HG02623 (cell line): Measurements from ENCODE around the gene ZDHHC7.
A peak's percentile ranks its signal among the peaks of the same experiment; 100 is the strongest.

Experiments used
- ATAC-seq: cut with Tn5 transposase; IDR thresholded peaks from one replicate; pipeline ENCODE4 v1.9.1; 2021; ENCODE audit warnings: moderate library complexity; ENCODE audit not compliant: unreplicated experiment

Gene ZDHHC7

DNA sequence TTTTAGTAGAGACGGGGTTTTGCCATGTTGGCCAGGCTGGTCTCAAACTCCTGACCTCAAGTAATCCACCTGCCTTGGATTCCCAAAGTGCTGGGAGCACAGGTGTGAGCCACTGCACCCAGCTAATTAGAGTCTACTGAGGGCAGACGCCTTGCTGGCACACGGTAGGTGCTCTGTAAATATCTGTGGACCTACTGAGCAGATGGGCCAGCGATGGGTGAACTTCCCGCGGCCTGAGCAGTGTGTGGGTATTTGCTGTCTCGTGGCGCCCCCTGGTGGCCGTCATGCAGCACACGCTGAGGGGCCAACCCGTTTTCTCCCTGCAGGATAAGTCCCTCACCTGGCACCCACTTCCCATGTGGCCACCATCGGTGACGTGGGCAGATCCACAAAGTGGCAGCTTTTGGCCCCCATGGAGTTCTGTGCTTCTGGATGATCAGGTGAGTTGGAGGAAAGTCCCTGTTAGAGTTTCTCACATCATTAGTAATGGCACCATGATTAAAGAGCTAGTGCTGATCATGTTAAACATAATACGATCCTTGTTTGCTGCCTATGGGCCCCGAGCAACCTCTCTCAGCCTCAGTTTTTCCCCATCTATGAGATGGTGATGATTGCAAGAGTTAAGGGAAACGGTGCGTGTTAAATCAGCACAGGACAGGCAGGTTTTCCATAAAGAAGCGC, 40.7 kb downstream of the ZDHHC7 start:
- ATAC-seq = peak; percentile 43

DNA sequence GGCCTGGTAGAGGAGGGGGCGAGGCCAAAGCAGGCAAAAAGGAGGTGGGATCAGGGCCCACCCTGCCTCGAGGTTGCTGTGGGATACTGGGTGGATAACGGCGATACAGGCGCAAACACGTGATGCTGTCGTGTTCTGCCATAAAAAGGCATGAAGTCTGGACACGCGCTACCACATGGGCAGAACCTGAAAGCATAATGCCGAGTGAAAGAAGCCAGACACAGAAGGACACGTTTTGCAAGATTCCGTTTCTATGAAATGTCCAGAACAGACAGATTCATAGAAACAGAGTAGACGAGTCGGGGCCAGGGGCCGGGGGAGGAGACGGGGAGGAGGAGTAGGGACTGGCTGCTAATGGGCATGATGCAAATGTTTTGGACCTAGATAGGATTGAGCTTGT, 43.5 kb downstream of the ZDHHC7 start:
- no peak for ATAC-seq

DNA sequence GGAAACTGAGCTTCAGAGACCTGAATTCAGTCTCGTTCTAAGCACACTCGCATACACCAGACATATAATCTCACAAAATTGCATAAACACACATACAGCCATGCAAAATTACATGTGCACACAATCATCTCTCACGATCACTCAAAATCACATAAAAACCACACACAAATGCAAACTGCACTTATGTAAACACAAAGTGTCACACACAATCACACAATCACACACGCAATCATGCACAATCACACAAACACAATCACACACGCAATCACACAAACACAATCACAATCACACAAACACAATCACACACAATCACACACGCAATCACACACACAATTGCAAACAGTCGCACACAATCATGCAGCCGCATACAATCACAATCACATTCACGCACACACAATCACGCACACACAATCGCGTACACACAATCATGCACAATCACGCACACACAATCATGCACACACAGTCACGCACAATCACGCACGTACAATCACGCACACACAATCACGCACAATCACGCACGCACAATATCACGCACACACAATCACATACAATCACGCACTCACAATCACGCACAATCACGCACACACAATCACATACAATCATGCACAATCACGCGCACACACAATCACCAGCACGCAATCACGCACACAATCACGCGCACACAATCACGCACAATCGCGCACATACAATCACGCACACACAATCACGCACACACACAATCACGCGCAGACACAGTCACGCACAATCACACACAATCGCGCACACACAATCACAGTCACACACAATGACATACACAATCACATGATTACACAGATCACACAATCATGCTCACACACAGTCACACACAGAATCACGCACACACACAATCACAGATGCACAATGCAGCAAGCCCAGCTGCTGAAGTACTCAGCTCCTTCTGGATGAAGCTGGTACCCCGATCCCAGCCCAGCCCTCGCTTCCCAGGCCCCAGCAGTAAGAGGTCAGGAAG, 45.6 kb downstream of the ZDHHC7 start:
- ATAC-seq = no peak

DNA sequence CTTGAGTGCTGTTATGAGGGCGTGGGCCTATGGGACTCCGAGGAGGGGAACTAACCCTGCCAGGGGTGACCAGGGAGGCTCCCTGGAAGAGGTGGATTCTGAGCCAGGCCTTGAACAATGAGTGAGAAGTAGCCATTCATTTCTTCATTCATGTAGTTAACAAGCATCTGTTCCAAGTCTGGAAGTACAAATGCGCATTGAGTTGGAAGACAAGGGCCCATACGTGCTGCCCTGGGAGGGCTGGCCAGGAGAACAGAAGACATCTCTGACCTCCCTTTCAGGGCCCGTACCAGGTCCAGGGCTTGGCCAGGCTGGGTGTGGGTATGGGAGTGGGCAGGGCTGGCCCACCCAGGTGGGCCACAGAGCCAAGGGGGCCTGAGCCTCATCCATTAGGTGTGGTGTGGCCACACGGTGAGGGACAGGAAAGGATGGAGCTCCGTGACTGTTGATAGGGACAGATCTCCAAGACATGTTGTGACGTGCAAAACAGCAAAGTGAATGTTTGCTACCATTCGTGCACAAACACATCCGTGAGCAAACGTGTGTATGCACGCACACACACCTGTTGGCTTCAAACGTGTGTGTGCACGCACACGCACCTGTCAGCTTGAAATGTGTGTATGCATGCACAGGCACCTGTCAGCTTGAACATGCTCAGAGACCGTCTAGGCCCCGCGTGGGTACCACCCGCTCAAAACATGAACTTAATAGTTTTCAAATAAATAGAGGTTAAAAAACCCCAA, 46.8 kb downstream of the ZDHHC7 start:
- ATAC-seq = no peak

DNA sequence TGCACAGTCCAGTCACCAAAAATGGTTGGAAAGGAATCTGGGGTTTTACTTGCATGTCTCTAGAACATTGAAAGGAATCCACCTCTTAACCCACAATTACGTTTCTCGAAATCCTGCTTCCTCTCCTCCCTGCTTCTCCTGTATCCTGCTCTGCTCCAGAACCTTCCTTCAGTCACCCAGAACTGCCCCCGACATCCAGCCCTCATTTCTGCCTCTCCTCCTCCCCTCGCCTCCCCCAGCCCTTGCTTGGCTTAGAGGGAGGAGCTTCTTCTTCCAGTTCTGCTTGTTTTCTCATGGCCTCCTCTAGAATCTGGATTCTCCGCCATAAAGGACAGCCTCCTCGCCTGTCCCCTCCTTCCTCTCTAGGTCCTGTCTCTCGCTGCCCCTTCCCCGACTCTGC, 48.3 kb downstream of the ZDHHC7 start:
- no peak for ATAC-seq

DNA sequence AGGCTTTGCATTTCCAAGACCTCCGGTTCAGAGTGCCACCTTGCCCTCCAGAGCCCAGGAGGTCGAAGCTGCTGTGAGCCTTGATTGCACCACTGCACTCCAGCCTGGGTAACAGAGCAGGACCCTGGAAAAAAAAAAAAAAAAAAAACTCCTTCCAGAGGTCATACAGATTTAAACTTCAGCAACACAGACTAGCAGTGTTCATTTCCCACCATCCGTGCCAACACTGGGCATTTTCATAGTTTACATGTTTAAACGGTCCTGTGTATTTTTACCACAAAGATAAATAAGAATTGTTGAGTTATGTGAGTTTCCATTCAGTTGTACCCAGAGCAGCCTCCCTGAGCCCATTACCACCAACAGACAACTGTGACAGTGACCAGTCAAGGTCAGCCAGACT, 50.4 kb downstream of the ZDHHC7 start:
- ATAC-seq = no peak

DNA sequence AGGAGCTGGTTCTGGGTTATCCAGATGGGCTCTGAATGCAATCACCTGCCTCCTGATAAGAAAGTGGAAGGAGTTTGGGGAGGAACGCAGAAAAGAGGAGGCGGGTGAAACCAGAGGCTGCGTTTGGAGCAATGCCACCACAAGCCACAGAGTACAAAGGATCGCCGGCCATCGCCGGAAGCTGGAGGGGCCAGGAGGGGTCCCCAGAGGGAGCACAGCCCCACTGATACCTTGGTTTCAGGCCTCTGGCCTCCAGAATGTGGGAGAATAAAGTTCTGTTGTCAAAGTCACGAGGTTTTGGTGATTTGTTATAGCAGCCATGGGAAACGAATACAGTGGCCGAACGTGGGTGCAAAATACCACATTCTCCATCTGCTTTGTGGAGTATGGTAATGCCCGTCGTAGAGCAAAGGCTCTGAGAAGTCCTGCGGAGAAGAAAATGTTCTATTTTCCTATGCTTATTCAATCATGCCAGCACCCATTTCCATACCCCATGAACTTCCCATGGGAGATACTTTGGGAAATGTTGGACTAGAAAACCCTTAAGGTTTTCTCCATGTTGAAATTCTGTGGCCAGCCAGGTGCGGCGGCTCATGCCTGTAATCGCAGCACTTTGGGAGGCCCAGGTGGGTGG, 51.4 kb downstream of the ZDHHC7 start:
- ATAC-seq = no peak

DNA sequence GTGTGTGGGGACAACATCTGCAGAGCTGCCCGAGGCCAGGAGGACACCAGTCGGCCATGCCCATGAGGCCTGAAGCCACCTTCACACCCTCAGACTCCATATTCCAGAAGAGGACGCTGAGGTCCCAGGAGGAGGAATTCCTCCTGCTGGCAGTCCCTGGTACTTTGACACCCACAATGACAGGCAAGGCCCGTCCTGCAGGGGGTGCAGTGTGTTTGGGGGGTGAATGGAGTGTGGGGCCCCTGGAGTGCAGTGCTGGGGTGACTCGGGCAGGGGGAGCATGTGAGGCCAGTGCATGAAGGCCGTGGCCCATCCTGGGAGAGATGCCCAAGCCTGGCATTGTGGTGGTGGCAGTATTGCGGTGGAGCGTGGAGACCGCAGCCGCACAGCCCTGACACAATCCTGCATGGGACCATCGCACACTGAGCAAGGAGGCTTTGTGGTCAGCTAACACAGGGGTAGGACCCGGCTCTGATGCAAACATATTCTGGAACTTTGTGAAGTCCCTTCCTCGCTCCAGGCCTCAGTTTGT, 52.2 kb downstream of the ZDHHC7 start:
- ATAC-seq = no peak

DNA sequence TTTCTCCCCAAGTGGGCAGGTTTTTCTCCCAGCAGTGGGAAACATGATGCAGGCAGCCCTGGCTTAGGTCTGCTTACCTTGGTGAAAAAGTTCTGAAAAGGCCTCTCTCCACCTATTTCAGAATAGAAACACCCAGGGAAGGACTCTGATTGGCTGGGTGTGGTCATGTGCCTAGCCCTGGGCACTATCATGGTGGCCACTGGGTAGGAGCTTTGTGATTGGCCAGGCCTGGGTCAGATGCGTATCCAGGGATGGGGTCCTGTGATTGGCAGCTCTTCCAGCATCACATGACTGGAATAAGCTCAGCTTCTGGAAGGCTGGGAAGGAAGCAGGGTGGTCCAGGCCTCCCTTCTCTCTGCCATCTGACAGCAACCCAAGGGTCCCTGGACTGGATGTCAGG, 53.5 kb downstream of the ZDHHC7 start:
- ATAC-seq = no peak

DNA sequence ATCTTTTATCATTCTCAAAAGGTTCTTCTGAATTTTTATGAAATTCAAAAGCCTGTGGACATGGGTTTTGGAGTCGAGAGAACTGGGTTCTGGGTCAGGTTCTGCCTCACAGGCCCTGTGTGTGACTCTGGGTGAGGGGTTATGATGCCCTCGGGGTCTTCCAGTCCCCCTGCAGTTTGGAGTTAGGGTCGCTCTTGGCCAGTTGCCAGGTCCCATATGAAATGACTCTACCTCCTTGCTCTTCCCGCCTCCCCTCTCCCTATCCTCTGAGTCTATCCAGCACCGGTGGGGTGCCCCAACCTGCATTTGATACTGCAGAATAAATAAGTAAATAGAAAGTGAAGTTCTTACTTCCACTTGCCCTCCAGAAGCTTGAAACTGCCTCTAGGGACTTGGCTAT, 54.1 kb downstream of the ZDHHC7 start:
- ATAC-seq = no peak

DNA sequence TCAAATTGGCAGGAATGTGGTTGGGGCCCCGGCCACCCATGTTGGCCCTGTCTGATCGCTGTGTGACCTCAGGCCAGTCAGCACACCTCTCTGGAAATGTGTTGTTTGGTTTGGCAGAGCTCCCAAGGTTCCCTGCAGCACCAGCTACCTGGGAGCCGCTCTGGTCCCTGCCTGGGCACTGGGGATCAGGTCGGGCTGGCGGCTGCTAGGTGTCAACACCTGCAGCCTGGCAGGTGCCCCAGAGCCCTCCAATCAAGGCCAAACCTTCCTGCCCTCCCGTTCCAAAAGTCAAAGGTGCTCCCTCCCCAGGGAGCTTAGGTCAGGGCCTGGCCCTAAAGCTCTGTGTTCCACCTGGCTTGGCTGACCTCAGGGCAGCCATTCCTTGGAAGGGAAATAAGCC, 55.9 kb downstream of the ZDHHC7 start:
- ATAC-seq = no peak

DNA sequence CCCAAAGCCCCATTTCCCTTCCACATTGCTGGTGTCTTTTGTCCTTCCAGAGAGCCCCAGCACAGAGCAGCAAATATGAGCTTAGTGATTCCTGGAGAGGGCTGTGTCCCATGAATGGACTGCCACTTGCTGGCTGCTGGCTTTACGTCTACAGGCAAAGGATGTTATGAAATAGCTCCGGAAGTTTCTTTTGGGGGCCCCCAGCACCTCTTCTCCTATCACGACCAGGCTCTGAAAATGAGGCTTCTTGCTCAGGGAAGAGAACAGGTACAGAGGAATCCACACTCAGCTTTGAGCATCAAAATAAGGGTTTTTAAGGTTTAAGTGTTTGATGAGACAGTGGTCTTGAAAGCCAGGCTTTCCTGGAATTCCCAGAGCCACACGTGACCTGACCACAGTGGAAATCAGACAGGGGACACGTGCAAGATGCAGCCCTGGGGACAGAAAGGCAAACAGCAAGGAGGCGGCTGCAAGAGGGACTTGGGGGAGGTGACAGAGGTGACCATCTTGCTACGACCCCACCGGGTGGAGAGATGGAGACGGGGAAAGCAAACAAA, 58.1 kb downstream of the ZDHHC7 start:
- ATAC-seq = no peak

DNA sequence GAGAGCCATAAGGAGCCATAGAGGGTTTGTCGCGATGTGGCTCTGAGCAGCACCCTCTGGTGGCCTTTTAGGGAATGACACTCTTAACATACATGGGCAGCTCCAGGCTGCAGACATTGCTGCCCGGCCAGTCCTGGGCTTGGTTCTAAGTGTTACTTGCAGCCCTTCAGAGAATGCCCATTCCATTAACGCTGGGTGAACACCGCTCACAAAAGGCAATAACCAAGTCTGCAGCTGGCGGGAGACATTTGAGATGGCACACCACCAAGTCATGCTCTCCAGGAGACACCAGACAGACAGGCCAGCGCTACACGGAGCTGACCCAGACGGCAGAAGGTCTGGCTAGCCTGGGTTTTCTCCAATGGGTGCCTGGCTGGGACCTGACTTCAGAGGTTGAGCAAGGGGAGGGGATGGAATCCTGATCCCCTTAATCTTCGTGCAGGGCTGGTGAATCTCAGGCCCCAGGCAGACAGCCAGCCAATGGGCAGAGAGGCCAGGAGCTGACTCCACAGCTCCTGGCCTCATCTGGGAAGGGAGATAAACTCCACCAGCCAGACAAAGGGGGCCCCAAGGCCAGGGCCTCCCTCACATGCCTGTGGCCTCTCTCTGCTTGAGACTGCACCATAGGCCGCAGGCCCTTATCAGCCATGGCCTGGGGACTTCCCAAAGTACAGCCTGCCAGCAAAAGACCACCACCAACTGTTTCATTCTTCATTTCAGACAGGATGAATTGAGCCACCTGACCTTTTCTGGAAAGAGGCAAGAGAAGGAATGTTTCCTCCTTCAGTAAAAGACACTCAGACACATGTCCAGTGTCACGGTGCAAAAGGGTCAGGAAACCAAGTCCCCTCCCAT, 58.8 kb downstream of the ZDHHC7 start:
- ATAC-seq = peak; percentile 57

DNA sequence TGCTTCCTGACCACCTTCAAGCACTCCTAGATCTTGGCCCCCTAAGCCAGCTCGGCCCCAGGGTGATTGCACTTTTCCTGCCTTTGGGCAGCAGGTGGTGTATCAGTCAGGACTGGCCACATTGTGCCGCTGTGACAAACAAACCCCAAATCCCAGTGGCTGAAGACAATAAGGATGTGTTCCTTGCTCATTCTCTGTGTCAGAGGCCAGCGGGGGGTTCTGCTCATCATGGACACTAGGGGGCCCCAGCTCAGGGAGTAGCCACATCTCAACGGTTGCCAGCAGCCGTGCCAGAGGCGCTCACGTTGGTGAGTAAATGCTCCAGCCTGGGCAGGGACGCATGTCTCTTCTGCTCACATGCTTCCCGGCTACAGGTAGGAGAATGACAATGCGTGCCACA, 60.4 kb downstream of the ZDHHC7 start:
- ATAC-seq = no peak

DNA sequence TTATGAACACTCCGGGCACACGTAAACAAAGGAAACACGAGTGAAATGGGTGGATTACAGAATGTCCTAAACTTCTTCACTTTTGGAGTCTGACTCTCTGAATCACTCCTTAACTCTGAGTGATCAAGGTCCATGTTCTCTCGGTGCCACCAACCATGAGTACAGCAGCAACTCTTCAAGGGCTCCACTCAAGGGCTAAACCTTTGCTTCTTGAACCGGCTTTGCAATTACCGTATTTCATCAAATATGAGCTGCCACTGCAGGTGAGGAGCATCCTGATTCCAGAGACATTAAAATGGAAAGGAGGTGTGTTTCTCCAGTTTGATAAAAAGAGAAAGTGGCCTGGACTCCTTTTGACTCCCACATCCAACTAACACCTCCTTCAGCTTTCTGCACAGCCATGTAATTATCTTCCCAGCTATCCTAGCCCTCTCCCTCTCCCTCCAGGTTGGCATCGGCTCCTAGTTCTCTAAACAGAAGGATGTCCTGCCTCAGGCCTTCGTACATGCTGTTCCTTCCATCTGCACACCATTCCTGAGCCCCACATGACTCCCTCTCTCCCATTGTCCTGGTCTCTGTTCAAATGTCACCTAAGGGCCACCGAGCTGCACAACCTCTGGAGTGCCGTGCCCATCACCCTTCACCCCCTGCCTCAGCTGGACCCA, 61.4 kb downstream of the ZDHHC7 start:
- no peak for ATAC-seq

DNA sequence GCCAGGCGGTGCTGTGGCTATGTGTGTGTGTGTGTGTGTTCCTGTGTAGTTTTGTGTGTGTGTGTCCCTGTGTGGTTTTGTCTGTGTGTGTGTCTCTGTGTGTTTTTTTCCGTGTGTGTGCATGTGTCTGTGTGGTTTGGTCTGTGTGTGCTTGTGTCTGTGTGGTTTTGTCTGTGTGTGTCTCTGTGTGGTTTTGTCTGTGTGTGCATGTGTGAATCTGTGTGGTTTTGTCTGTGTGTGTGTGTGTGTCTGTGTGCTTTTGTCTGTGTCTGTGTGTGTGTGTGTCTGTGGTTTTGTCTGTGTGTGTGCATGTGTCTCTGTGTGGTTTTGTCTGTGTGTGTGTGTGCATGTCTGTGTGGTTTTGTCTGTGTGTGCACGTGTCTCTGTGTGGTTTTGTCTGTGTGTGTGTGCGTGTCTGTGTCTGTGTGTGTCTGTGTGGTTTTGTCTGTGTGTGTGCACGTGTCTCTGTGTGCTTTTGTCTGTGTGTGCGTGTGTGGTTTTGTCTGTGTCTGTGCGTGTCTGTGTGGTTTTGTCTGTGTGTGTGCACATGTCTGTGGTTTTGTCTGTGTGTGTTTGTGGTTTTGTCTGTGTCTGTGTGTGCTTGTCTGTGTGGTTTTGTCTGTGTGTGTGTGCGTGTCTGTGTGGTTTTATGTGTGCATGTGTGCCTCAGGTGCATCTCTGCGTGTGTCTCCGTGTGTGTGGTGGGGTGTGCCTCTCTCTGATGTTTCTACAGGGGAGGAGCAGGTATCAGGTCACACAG, 62.3 kb downstream of the ZDHHC7 start:
- ATAC-seq = no peak

DNA sequence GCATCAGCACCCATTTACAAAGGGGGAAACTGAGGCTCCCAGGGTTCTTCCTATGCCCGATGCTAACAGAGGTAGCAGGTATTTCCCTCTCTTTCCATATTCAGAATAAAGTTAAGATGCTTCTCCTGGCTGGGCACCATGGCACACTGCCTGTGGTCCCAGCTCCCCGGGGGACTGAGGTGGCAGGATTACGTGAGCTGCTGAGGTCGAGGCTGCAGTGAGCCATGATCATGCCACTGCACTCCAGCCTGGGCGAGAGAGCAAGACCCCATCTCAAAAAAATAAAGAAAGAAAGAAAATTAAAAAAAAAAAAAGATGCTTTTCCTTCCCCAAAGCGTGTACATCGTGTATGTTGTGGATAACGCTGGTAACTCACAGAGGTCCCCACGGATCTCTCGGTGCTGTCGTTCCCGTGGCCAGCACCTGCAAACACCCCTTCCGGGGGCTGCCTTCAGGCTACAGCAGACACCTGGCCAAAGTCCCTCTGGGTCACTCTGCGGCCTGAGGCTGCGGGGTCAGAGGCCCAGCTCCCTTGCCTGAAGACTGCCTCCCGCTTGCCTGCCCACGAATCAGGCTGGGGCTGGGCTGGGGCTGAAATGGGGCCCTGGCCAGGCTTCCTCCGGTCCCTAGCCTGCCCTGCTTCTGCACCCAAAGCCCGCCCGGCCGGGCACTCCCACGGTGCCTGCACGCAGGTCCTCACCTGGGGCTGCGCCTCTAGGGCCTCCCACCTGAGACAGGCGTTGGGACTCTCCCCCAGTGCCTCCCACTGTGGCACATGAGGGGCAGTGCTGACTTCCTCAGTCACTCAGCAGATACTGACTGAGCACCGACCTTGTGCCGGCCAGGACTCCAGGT, 63.1 kb downstream of the ZDHHC7 start:
- no peak for ATAC-seq
